Measurements from ENCODE around the gene TMBIM1.

GRCh38 chr2:218263817-218264641 is 28.3 kb downstream of the TMBIM1 start:
- TF ChIP-seq CTCF (IDR thresholded peaks at IDR 0.05; ENCODE audit: insufficient read depth, low read length) (no peak), REST (IDR thresholded peaks at IDR 0.05; ENCODE audit: insufficient replicate concordance, low read depth) (no peak), POLR2AphosphoS5 (IDR thresholded peaks at IDR 0.05; ENCODE audit: low read depth) (no peak)

Measured in HL-60 (cell line).